Natural killer cell (primary cell): Measurements from ENCODE around the gene MAPKAPK2. TPM values are rescaled to one million over a fixed set of nuclear protein-coding genes. Genes with fewer than 3 reads are reported as not detected.

ENCODE experiments used
- ATAC-seq, 3 donors: fragments of 150-1000 bp in 2 of 3; fragments of 200-7000 bp in 1 of 3; cut with Tn5 transposase; 1 replicate in 1 of 3; 2 replicates in 2 of 3; pipeline ENCODE4 v1.10.0; 2021; ENCODE audit warnings: mild to moderate bottlenecking in 2 of 3, moderate library complexity in 2 of 3
- DNase-seq, 2 donors: peaks; one replicate each; pipeline versions ENCODE4 v3.0.0 to v3.0.0-alpha.2; 2013 to 2021; ENCODE audit warnings: mixed read lengths in 1 of 2
- H3K27ac ChIP-seq: one replicate; pipeline ENCODE4 v1.5.1; 2013; ENCODE audit warnings: mild to moderate bottlenecking, low read length
- H3K27me3 ChIP-seq: one replicate; pipeline ENCODE4 v1.6.1; 2013; ENCODE audit warnings: low read length; ENCODE audit not compliant: control insufficient read depth, insufficient read depth
- H3K36me3 ChIP-seq: one replicate; pipeline ENCODE4 v1.6.1; 2013; ENCODE audit warnings: low read length; ENCODE audit not compliant: control insufficient read depth, insufficient read depth
- H3K4me1 ChIP-seq: one replicate; pipeline ENCODE4 v1.6.1; 2013; ENCODE audit warnings: low read length; ENCODE audit not compliant: control insufficient read depth, insufficient read depth
- H3K4me3 ChIP-seq: one replicate; pipeline ENCODE4 v1.5.1; 2013; ENCODE audit warnings: low read length
- H3K9me3 ChIP-seq: one replicate; pipeline ENCODE4 v1.6.1; 2013; ENCODE audit warnings: low read length; ENCODE audit not compliant: control insufficient read depth, insufficient read depth
- H3K27ac Mint-ChIP-seq, 2 donors: one replicate each; pipeline ENCODE4 v1.8.0; 2022; ENCODE audit warnings: mild to moderate bottlenecking in 2 of 2, mixed read lengths in 2 of 2, moderate library complexity in 1 of 2
- H3K27me3 Mint-ChIP-seq, 2 donors: one replicate each; pipeline ENCODE4 v1.8.0; 2022; ENCODE audit warnings: low read depth in 2 of 2, mixed read lengths in 2 of 2
- H3K36me3 Mint-ChIP-seq: one replicate; pipeline ENCODE4 v1.8.0; 2022; ENCODE audit warnings: mixed read lengths
- H3K4me1 Mint-ChIP-seq, 2 donors: one replicate each; pipeline ENCODE4 v1.8.0; 2022; ENCODE audit warnings: mixed read lengths in 2 of 2
- H3K4me3 Mint-ChIP-seq: one replicate; pipeline ENCODE4 v1.8.0; 2022; ENCODE audit warnings: mild to moderate bottlenecking, moderate library complexity, mixed read lengths
- H3K9me3 Mint-ChIP-seq, 2 donors: one replicate each; pipeline ENCODE4 v1.8.0; 2022; ENCODE audit warnings: mixed read lengths in 2 of 2
- WGBS: methylation state at CpG from one replicate; pipeline ENCODE4 v1.1.7; 2013; ENCODE audit warnings: missing lambda C conversion rate; ENCODE audit not compliant: insufficient coverage; 5-methylcytosine and 5-hydroxymethylcytosine counted together
- intact Hi-C: fragments of 100-400 bp; cut with micrococcal nuclease; formaldehyde crosslinking; loops from one replicate; pipeline ENCODE4 v1.14.2; 2022
- total RNA-seq, 4 donors: library from RNA; stranded (reverse); fragments of 120-200 nt in 1 of 4; gene quantifications; one replicate each; pipeline versions ENCODE4 v1.2.3 to v1.2.4, GENCODE V29; 2013 to 2022
- TF ChIP-seq, protein P1 (sequence below): fragments of 200-600 bp; IDR thresholded peaks from one replicate; pipeline ENCODE4 v1.8.0; 2022; ENCODE audit warnings: antibody characterized with exemption

MAPKAPK2 gene
- total RNA-seq, 3 donors from 2014 or later (not counting 1 experiment from before 2014, with no cell fraction given), result 137 to 197 (median 178) TPM

DNA sequence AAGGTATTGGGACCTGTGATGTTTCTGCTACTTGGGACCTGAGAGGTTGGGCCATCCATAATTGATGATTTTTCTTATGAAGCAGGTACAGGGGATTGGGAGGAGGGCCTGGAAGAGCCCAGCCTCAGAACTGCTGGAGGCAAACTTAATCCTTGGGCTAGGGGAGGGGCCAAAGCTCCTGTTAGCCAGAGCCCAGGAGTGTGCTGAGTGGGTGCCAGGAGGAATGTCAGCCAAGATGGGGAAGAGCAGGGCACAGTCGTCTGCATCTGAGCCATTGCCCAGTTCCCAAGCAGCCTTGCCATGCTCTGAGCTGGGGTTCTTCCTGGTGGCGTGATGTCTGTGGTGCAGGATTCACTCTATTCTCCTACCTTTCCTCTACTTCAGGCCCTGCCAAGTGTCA is 5.8 kb downstream of the MAPKAPK2 start:
- no peak for DNase-seq
- Mint-ChIP-seq H3K4me1 (peaks cover 92 to 94% of the 10 kb centered on the region in 2 donors), H3K9me3 (no peaks in the 10 kb centered on the region), H3K36me3 (no peaks in the 10 kb centered on the region), H3K27me3 (no peaks in the 10 kb centered on the region), H3K27ac (peak overlapping the region; percentile 22 to 62), H3K4me3 (peak overlapping the region; percentile 10)
- Histone ChIP-seq H3K27ac (no peak overlapping the region), H3K9me3 (no peaks in the 10 kb centered on the region), H3K27me3 (no peaks in the 10 kb centered on the region), H3K36me3 (peaks cover 3% of the 10 kb centered on the region), H3K4me3 (no peak overlapping the region), H3K4me1 (peaks cover 79% of the 10 kb centered on the region)
- intact Hi-C loops, result no loop called here
- TF ChIP-seq, protein P1, sequence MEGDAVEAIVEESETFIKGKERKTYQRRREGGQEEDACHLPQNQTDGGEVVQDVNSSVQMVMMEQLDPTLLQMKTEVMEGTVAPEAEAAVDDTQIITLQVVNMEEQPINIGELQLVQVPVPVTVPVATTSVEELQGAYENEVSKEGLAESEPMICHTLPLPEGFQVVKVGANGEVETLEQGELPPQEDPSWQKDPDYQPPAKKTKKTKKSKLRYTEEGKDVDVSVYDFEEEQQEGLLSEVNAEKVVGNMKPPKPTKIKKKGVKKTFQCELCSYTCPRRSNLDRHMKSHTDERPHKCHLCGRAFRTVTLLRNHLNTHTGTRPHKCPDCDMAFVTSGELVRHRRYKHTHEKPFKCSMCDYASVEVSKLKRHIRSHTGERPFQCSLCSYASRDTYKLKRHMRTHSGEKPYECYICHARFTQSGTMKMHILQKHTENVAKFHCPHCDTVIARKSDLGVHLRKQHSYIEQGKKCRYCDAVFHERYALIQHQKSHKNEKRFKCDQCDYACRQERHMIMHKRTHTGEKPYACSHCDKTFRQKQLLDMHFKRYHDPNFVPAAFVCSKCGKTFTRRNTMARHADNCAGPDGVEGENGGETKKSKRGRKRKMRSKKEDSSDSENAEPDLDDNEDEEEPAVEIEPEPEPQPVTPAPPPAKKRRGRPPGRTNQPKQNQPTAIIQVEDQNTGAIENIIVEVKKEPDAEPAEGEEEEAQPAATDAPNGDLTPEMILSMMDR, result no peak
- ATAC-seq, result no peak
- WGBS, result 95% methylated on average over 2 of the region's 2 CpGs

DNA sequence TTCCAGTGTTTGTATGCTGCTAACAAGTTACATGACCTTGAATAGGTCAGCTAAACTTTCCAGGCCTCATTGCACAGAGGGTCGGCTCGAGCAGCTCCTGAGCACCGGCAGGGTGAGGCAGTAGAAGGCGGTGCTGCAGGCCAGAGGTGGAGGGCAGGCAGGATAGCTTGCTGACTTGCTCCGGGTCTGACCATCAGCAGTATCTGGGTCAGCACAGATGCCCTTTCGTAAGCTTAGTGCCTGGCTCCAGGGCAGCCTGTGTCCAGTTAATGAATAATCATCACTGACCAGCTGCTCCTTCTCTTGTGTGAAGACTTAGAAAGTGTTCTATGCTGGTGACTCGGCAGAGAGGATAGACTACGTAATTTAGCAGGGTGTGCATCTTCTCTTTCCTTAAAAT is 6.9 kb downstream of the MAPKAPK2 start:
- peaks cover 3% of the 10 kb centered on the region for H3K36me3 ChIP-seq
- TF ChIP-seq, protein P1, result no peak
- peaks cover 98% of the 10 kb centered on the region in 2 donors for H3K4me1 Mint-ChIP-seq
- H3K9me3 ChIP-seq, result no peaks in the 10 kb centered on the region
- H3K27me3 ChIP-seq, result no peaks in the 10 kb centered on the region
- 81% methylated on average over 8 of the region's 8 CpGs for WGBS
- H3K4me3 ChIP-seq, result no peak overlapping the region
- H3K36me3 Mint-ChIP-seq, result no peaks in the 10 kb centered on the region
- H3K27ac ChIP-seq, result no peak overlapping the region
- intact Hi-C loops, result no loop called here
- peak overlapping the region; percentile 74 to 89 for H3K27ac Mint-ChIP-seq
- DNase-seq, result no peak
- H3K4me1 ChIP-seq, result peaks cover 84% of the 10 kb centered on the region
- no peak for ATAC-seq
- peak overlapping the region; percentile 75 for H3K4me3 Mint-ChIP-seq
- H3K27me3 Mint-ChIP-seq, result no peaks in the 10 kb centered on the region
- H3K9me3 Mint-ChIP-seq, result no peaks in the 10 kb centered on the region

DNA sequence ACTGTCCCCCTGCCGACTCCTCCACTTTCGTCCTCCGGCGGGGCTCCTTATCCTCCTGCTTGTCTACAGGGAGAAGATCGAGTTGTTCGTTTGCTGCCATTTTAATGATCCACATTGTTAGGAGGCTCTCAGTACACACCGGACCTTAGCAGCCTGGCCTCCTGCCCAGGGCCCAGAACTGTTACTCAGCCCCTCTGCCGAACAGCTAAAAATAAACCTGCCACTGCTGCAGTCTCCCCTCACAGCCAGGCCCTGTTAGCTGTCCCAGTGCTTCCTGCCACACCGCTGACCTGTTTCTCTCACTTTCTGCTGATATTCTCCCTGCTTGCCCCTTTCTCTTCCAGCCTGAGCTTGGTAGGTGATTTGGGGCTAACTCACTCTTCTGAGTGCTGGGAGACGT is 8.3 kb downstream of the MAPKAPK2 start:
- peak overlapping the region; percentile 71 for H3K4me3 Mint-ChIP-seq
- no peaks in the 10 kb centered on the region for H3K9me3 ChIP-seq
- ATAC-seq, result peak; percentile 36 to 60 (median 53)

More for the DNA sequence above, 8.3 kb downstream of the MAPKAPK2 start:
- no peaks in the 10 kb centered on the region for H3K27me3 ChIP-seq
- WGBS, result 51% methylated on average over 10 of the region's 10 CpGs
- no peaks in the 10 kb centered on the region for H3K27me3 Mint-ChIP-seq
- peak overlapping the region; percentile 47 for H3K27ac ChIP-seq
- no peak for DNase-seq
- H3K27ac Mint-ChIP-seq, result peak overlapping the region; percentile 74 to 89
- no peaks in the 10 kb centered on the region for H3K36me3 Mint-ChIP-seq
- no peaks in the 10 kb centered on the region for H3K9me3 Mint-ChIP-seq
- peaks cover 76% of the 10 kb centered on the region for H3K4me1 ChIP-seq
- no peak overlapping the region for H3K4me3 ChIP-seq
- peaks cover 97 to 98% of the 10 kb centered on the region in 2 donors for H3K4me1 Mint-ChIP-seq
- TF ChIP-seq, protein P1, result no peak
- H3K36me3 ChIP-seq, result peaks cover 6% of the 10 kb centered on the region
- intact Hi-C loops, result no loop called here
